ENCODE measurements around the gene MAP2K2. TPM values are rescaled to one million over a fixed set of nuclear protein-coding genes. Genes with fewer than 3 reads are reported as not detected.

MAP2K2 gene
- total and polyA plus RNA-seq, 9 of the 15 experiments (the other 6 are each of a cell fraction or from before 2014, with no cell fraction given) = 1.0 to 151 (median 58.3) TPM

- TF ChIP-seq ATF3 (IDR thresholded peaks at IDR 0.05) (no peak), ATF3 (CRISPR knock-in tag; conservative IDR thresholded peaks at IDR 0.05) (0 out of 2 replicates have a peak, but pooled peaks have one; percentile 31), SMARCA5 (IDR thresholded peaks at IDR 0.05) (peak; percentile 99)
These were observed 15.8 kb upstream of the MAP2K2 start (continued) for GRCh38 chr19:4139614-4140236.

DNA sequence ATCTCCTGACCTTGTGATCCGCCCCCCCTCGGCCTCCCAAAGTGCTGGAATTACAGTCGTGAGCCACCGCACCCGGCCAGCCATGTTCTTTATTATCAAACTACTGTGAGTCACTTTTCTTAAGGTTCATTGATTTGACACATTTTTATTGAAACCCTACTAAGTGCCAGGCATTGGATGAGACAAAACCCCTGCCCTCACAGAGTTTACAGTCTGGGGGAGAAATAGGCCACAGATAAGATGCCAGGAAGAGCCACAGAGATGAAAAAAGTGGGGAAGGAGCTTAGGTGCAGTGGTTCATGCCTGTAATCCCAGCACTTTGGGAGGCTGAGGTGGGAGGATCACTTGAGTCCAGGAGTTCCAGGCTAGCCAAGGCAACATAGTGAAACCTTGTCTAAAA, 14.5 kb upstream of the MAP2K2 start:
- FAIRE-seq = no peak

More for the DNA sequence above, 14.5 kb upstream of the MAP2K2 start:
- intact Hi-C loops (cut with micrococcal nuclease) = loop anchor here (5.0 kb wide), 1 partner anchor 151 kb away; the partner anchor contains the start of gene EEF2
- H4K20me1 ChIP-seq (replicated peaks; ENCODE audit: control insufficient read depth, insufficient read depth, low read length) = no peaks in the 10 kb centered on the region
- no peaks in the 10 kb centered on the region for H3K36me3 ChIP-seq (ENCODE audit: control insufficient read depth, insufficient read depth, low read length)
- BruUV-seq (replicated peaks) = no TSS peak
- peaks cover 0 to 10% of the 10 kb centered on the region in 2 experiments; a peak in 1 of 5 replicates for H3K4me1 ChIP-seq (replicated peaks in 1 of 2; ENCODE audit: control insufficient read depth in 2 of 2, insufficient read depth in 2 of 2, low read length in 2 of 2)
- H3K9me1 ChIP-seq (ENCODE audit: control insufficient read depth, insufficient read depth, low read length) = no peaks in the 10 kb centered on the region
- H3K4me3 ChIP-seq = no peak overlapping the region
- ChIA-PET CTCF (ENCODE audit: low intra/inter-chr PET ratio) (no interaction called here), POLR2A (no interaction called here)
- ATAC-seq (no peak), DNase-seq (ENCODE audit: extremely low read depth in 1 of 4, low spot score in 3 of 4) (no peak)
- no peak overlapping the region for H3K27ac ChIP-seq (ENCODE audit: extremely low read depth, low read depth, low read length)
- WGBS (ENCODE audit: insufficient coverage, low coverage, missing lambda C conversion rate) = 64% methylated on average over 5 of the region's 5 CpGs
- H2AFZ ChIP-seq (ENCODE audit: low read depth, low read length) = no peak overlapping the region
- in situ Hi-C loops (cut with MboI) = no loop called here
- H3K27me3 ChIP-seq (ENCODE audit: control insufficient read depth in 2 of 2, insufficient read depth in 2 of 2, low read length in 2 of 2) = peaks cover 0 to 3% of the 10 kb centered on the region in 2 experiments; a peak in 1 of 5 replicates
- TF ChIP-seq, protein P1, sequence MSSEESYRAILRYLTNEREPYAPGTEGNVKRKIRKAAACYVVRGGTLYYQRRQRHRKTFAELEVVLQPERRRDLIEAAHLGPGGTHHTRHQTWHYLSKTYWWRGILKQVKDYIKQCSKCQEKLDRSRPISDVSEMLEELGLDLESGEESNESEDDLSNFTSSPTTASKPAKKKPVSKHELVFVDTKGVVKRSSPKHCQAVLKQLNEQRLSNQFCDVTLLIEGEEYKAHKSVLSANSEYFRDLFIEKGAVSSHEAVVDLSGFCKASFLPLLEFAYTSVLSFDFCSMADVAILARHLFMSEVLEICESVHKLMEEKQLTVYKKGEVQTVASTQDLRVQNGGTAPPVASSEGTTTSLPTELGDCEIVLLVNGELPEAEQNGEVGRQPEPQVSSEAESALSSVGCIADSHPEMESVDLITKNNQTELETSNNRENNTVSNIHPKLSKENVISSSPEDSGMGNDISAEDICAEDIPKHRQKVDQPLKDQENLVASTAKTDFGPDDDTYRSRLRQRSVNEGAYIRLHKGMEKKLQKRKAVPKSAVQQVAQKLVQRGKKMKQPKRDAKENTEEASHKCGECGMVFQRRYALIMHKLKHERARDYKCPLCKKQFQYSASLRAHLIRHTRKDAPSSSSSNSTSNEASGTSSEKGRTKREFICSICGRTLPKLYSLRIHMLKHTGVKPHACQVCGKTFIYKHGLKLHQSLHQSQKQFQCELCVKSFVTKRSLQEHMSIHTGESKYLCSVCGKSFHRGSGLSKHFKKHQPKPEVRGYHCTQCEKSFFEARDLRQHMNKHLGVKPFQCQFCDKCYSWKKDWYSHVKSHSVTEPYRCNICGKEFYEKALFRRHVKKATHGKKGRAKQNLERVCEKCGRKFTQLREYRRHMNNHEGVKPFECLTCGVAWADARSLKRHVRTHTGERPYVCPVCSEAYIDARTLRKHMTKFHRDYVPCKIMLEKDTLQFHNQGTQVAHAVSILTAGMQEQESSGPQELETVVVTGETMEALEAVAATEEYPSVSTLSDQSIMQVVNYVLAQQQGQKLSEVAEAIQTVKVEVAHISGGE (CRISPR knock-in tag; IDR thresholded peaks at IDR 0.05) = no peak
- TF ChIP-seq TSC22D4 (tag; IDR thresholded peaks at IDR 0.05) (no peak), SMAD3 (CRISPR knock-in tag; conservative IDR thresholded peaks at IDR 0.05) (no peak), ZNF316 (IDR thresholded peaks at IDR 0.05) (peak; percentile 17; the same call in 1 of the 2 replicates), ZKSCAN1 (IDR thresholded peaks at IDR 0.05; ENCODE audit: low read depth, low read length) (peak; percentile 52; the same call in 1 of the 2 replicates), ZKSCAN3 (CRISPR knock-in tag; IDR thresholded peaks at IDR 0.05) (no peak), ARID3B (CRISPR knock-in tag; IDR thresholded peaks at IDR 0.05; ENCODE audit: borderline replicate concordance) (no peak), ESRRA (IDR thresholded peaks at IDR 0.05; ENCODE audit: borderline replicate concordance, low read depth) (no peak), SOX6 (IDR thresholded peaks at IDR 0.05) (no peak)
- no peaks in the 10 kb centered on the region for H3K9me3 ChIP-seq (replicated peaks; ENCODE audit: control insufficient read depth, insufficient read depth, low read depth, low read length)
- no peak overlapping the region for H3K9ac ChIP-seq (ENCODE audit: insufficient read depth in 1 of 2, low read depth in 2 of 2, low read length in 2 of 2)
- no peaks in the 10 kb centered on the region for H3K79me2 ChIP-seq (ENCODE audit: control insufficient read depth, insufficient read depth, low read length)
- H3K4me2 ChIP-seq (ENCODE audit: insufficient read depth, low read length) = no peak overlapping the region
